ENCODE results near the gene UBE2J2.

The UBE2J2 gene

GRCh38 chr1:1285102-1285571 is 11.5 kb upstream of the UBE2J2 start:
- no peak for TF ChIP-seq POLR2A (IDR thresholded peaks at IDR 0.05; ENCODE audit: low read depth, low read length)
- DNase-seq (ENCODE audit: insufficient read length, low spot score) (no peak), FAIRE-seq (no peak)

- DNase-seq (ENCODE audit: insufficient read length, low spot score), result no peak
- no peak for TF ChIP-seq POLR2A (IDR thresholded peaks at IDR 0.05; ENCODE audit: low read depth, low read length)
- no peak for FAIRE-seq
These were observed 10.8 kb upstream of the UBE2J2 start for GRCh38 chr1:1284221-1285101.

- DNase-seq (ENCODE audit: insufficient read length, low spot score) (no peak), FAIRE-seq (no peak)
- no peak for TF ChIP-seq POLR2A (IDR thresholded peaks at IDR 0.05; ENCODE audit: low read depth, low read length)
These were observed 10.2 kb upstream of the UBE2J2 start for GRCh38 chr1:1283821-1284220.

GRCh38 chr1:1282998-1283397 is 9.3 kb upstream of the UBE2J2 start:
- TF ChIP-seq POLR2A (IDR thresholded peaks at IDR 0.05; ENCODE audit: low read depth, low read length), result no peak
- no peak for FAIRE-seq
- no peak for DNase-seq (ENCODE audit: insufficient read length, low spot score)

GRCh38 chr1:1281533-1282321 is 8.1 kb upstream of the UBE2J2 start:
- FAIRE-seq (no peak), DNase-seq (ENCODE audit: insufficient read length, low spot score) (peak; percentile 91)
- TF ChIP-seq POLR2A (IDR thresholded peaks at IDR 0.05; ENCODE audit: low read depth, low read length), result no peak

GRCh38 chr1:1280782-1281481 is 7.3 kb upstream of the UBE2J2 start:
- no peak for FAIRE-seq
- no peak for TF ChIP-seq POLR2A (IDR thresholded peaks at IDR 0.05; ENCODE audit: low read depth, low read length)
- no peak for DNase-seq (ENCODE audit: insufficient read length, low spot score)

GRCh38 chr1:1279028-1279427 is 5.4 kb upstream of the UBE2J2 start:
- no peak for FAIRE-seq

GRCh38 chr1:1278620-1279019 is 5.0 kb upstream of the UBE2J2 start:
- no peak for TF ChIP-seq POLR2A (IDR thresholded peaks at IDR 0.05; ENCODE audit: low read depth, low read length)
- no peak for FAIRE-seq
- no peak for DNase-seq (ENCODE audit: insufficient read length, low spot score)

More at GRCh38 chr1:1279028-1279427, 5.4 kb upstream of the UBE2J2 start:
- DNase-seq (ENCODE audit: insufficient read length, low spot score), result no peak
- no peak for TF ChIP-seq POLR2A (IDR thresholded peaks at IDR 0.05; ENCODE audit: low read depth, low read length)

GRCh38 chr1:1275836-1276235 is 2.2 kb upstream of the UBE2J2 start:
- FAIRE-seq (no peak), DNase-seq (ENCODE audit: insufficient read length, low spot score) (no peak)
- no peak for TF ChIP-seq POLR2A (IDR thresholded peaks at IDR 0.05; ENCODE audit: low read depth, low read length)

GRCh38 chr1:1274931-1275431 is 1.3 kb upstream of the UBE2J2 start:
- TF ChIP-seq POLR2A (IDR thresholded peaks at IDR 0.05; ENCODE audit: low read depth, low read length), result no peak
- DNase-seq (ENCODE audit: insufficient read length, low spot score), result no peak
- no peak for FAIRE-seq

GRCh38 chr1:1274299-1274930 is 761 bp upstream of the UBE2J2 start:
- no peak for TF ChIP-seq POLR2A (IDR thresholded peaks at IDR 0.05; ENCODE audit: low read depth, low read length)
- DNase-seq (ENCODE audit: insufficient read length, low spot score), result no peak
- FAIRE-seq, result no peak

- FAIRE-seq, result no peak
- no peak for TF ChIP-seq POLR2A (IDR thresholded peaks at IDR 0.05; ENCODE audit: low read depth, low read length)
These were observed 494 bp downstream of the UBE2J2 start for GRCh38 chr1:1273209-1273511.

GRCh38 chr1:1272341-1273208 is 1.1 kb downstream of the UBE2J2 start:
- FAIRE-seq (no peak), DNase-seq (ENCODE audit: insufficient read length, low spot score) (no peak)
- no peak for TF ChIP-seq POLR2A (IDR thresholded peaks at IDR 0.05; ENCODE audit: low read depth, low read length)

More at GRCh38 chr1:1273209-1273511, 494 bp downstream of the UBE2J2 start:
- no peak for DNase-seq (ENCODE audit: insufficient read length, low spot score)
